ENCODE results near the gene PRKAG2. TPM values are rescaled to one million over a fixed set of nuclear protein-coding genes. Genes with fewer than 3 reads are reported as not detected.

The PRKAG2 gene
- total and polyA plus RNA-seq, 12 donors, result 3.8 to 17.3 (median 10.9) TPM

- peak in 1 of 7 donors; percentile 41 for DNase-seq
- 57 to 74% (median 64%) methylated on average over 5 to 7 of the region's 7 CpGs for WGBS, 4 donors
- Histone ChIP-seq H3K36me3 (replicated peaks in 1 of 2) (no peaks in the 10 kb centered on the region), H3K27ac (no peak overlapping the region), H3K9me3 (replicated peaks in 1 of 3) (no peaks in the 10 kb centered on the region), H3K4me1 (replicated peaks in 1 of 2) (no peaks in the 10 kb centered on the region), H3K27me3 (peaks cover 7% of the 10 kb centered on the region), H3K4me3 (no peak overlapping the region)
- TF ChIP-seq POLR2A (IDR thresholded peaks at IDR 0.05) (no peak), CTCF (IDR thresholded peaks at IDR 0.05) (no peak)
- intact Hi-C loops (cut with DNase I), result no loop called here
Measured at GRCh38 chr7:151891182-151891581, 14.3 kb upstream of the PRKAG2 start.

GRCh38 chr7:151890355-151891004 is 13.6 kb upstream of the PRKAG2 start:
- intact Hi-C loops (cut with DNase I), result no loop called here
- Histone ChIP-seq H3K36me3 (replicated peaks in 1 of 2) (no peaks in the 10 kb centered on the region), H3K9me3 (replicated peaks in 1 of 3) (no peaks in the 10 kb centered on the region), H3K4me3 (no peak overlapping the region), H3K27ac (no peak overlapping the region), H3K27me3 (peaks cover 7% of the 10 kb centered on the region), H3K4me1 (replicated peaks in 1 of 2) (no peaks in the 10 kb centered on the region)
- 61 to 69% (median 65%) methylated on average over 11 to 12 of the region's 12 CpGs for WGBS, 4 donors
- DNase-seq, result peak in 1 of 7 donors; percentile 31
- TF ChIP-seq CTCF (IDR thresholded peaks at IDR 0.05), result no peak
- TF ChIP-seq POLR2A (IDR thresholded peaks at IDR 0.05), result no peak

- Histone ChIP-seq H3K9me3 (replicated peaks in 1 of 3) (no peaks in the 10 kb centered on the region), H3K27me3 (peaks cover 7% of the 10 kb centered on the region), H3K27ac (no peak overlapping the region), H3K36me3 (replicated peaks in 1 of 2) (no peaks in the 10 kb centered on the region), H3K4me3 (no peak overlapping the region), H3K4me1 (replicated peaks in 1 of 2) (no peaks in the 10 kb centered on the region)
- TF ChIP-seq CTCF (IDR thresholded peaks at IDR 0.05) (no peak), POLR2A (IDR thresholded peaks at IDR 0.05) (no peak)
- peak in 1 of 7 donors; percentile 38 for DNase-seq
- intact Hi-C loops (cut with DNase I), result no loop called here
- WGBS, 4 donors, result 58 to 74% (median 71%) methylated on average over 18 to 21 of the region's 21 CpGs
Measured at GRCh38 chr7:151889406-151890354, 12.8 kb upstream of the PRKAG2 start.
